Epithelial cell of proximal tubule (primary cell): ENCODE measurements around the gene GNPNAT1. TPM values are rescaled to one million over a fixed set of nuclear protein-coding genes. Genes with fewer than 3 reads are reported as not detected.

Experiments used
- DNase-seq: peaks from one replicate; pipeline ENCODE4 v3.0.0-alpha.2; 2011; ENCODE audit warnings: low read depth
- H3K4me3 ChIP-seq: 2 replicates; pipeline ENCODE4 v1.5.1; 2011; ENCODE audit warnings: low read depth, mild to moderate bottlenecking, low read length
- total RNA-seq: library from RNA; depleted of rRNA; stranded (reverse); fragments of >200 nt; gene quantifications from 2 replicates; pipeline ENCODE4 v1.2.3, GENCODE V29; 2015
- TF ChIP-seq, protein P1 (sequence below): conservative IDR thresholded peaks from 2 replicates; pipeline ENCODE4 v1.5.1; 2012; ENCODE audit warnings: low read depth, mild to moderate bottlenecking, low read length

Gene GNPNAT1
- total RNA-seq, 1 donor from 2014 or later, result 40.9 TPM

DNA sequence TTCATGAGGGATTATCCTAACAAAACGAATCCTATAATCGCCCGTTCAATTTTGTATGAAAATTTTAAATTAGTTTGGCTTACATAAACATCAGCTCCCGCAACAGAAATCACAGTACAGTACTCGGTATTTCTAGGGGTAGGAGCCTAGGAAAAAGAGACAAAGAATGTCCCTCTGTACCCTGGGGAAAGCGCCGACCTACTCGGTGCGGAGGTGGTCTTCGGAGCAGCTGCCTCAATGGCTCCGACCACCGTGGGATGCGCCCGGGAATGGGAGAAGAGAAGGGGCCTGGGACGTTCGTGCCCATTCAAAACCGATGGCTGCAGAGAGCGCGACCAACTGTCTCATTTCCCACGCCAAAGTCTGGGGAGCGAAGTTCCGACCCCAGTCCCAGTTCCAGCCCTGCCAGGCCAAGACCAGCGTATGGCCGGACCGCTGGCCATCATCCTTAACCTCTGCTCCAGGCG lies 618 bp downstream of the GNPNAT1 start:
- TF ChIP-seq, protein P1, sequence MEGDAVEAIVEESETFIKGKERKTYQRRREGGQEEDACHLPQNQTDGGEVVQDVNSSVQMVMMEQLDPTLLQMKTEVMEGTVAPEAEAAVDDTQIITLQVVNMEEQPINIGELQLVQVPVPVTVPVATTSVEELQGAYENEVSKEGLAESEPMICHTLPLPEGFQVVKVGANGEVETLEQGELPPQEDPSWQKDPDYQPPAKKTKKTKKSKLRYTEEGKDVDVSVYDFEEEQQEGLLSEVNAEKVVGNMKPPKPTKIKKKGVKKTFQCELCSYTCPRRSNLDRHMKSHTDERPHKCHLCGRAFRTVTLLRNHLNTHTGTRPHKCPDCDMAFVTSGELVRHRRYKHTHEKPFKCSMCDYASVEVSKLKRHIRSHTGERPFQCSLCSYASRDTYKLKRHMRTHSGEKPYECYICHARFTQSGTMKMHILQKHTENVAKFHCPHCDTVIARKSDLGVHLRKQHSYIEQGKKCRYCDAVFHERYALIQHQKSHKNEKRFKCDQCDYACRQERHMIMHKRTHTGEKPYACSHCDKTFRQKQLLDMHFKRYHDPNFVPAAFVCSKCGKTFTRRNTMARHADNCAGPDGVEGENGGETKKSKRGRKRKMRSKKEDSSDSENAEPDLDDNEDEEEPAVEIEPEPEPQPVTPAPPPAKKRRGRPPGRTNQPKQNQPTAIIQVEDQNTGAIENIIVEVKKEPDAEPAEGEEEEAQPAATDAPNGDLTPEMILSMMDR, result no peak
- H3K4me3 ChIP-seq, result peak overlapping the region; percentile 71
- no peak for DNase-seq

DNA sequence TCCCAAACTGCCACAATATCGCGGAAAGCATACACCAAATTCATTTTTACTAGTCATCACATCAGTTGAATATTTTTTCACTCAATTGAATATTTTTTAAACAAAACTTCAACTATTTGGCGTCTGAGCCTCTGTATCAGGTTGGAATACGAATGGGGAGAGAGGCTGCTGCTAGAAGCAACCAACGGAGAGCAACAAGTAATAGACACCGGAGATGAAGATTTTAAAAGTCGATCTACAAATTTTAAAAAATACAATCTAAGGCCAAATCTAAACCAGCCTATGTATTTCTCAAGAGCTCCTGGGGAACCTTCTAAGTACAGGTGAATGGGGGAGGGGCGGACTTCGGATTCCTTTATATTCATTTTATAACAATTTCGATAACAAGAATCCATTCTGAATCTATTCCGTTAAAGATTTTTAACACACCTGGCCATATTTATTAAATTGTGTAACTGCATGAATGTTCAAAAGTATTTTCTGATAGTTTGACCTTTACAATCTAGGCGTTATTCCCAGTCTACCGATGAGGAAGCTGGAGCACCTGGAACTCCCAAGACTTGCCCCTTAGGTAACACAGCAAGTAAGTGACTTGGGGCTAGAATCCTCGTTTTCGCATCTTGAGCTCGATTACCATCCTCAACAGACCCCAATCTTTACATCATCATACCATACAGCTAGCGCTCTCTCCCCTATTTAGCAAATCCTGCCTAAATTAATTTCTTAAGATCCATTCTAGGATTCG lies 1.2 kb downstream of the GNPNAT1 start:
- H3K4me3 ChIP-seq, result peak overlapping the region; percentile 71
- TF ChIP-seq, protein P1, result no peak
- no peak for DNase-seq

DNA sequence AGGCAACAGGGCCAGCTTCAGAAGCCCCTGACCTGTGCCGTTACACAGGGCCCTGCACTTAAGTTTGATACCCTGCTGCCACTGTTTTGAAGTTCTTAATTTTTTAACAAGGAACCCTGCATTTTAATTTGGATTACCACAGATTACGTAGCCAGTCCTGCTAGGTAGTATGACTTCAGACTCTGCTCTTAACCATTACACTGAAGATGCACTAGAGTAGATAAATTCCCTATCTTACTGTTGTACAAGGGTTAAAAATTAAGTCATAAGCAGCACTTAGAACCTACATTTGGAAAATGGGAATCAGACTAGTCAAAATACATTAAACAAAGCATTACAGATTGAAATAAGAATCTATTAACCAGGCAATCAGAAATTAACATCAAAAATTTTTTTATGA lies 2.3 kb downstream of the GNPNAT1 start:
- TF ChIP-seq, protein P1, result no peak
- DNase-seq, result no peak
- H3K4me3 ChIP-seq, result no peak overlapping the region

DNA sequence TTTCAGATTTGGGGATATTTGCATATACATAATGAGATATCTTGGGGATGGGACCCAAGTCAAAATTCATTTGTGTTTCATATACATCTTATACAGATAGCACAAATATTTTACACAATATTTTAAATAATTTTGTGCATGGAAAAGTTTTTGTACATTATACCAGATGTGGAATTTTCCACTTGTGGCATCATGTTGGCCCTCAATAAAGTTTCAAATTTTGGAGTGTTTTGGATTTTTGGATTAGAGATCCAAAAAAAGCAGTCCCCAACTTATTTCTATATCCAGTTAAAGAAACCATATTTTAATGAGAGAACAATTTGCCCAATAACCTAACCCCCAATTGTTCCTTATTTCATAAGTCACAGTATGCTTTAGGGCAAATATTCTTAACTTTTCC lies 4.5 kb downstream of the GNPNAT1 start:
- TF ChIP-seq, protein P1, result no peak
- no peak overlapping the region for H3K4me3 ChIP-seq
- no peak for DNase-seq

DNA sequence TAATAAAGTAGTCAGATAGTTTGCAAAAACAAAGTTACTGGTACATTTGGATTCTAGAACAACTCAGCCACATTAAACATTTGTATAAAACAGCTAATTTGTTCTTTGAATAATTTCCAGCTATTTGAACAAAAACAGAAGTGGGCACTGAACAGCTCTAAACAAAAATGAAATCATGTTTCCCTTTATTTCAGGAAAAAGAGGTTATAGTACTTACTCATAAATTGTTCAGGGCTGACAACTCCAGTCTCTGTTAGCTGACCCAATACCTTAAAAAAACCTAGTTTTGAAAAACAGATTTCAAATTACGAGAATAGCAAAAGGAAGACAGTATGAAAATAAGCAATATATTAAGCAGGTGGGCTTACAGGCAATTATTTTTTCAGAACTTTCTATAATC lies 8.2 kb downstream of the GNPNAT1 start:
- no peak for DNase-seq
- no peak overlapping the region for H3K4me3 ChIP-seq
- TF ChIP-seq, protein P1, result no peak

DNA sequence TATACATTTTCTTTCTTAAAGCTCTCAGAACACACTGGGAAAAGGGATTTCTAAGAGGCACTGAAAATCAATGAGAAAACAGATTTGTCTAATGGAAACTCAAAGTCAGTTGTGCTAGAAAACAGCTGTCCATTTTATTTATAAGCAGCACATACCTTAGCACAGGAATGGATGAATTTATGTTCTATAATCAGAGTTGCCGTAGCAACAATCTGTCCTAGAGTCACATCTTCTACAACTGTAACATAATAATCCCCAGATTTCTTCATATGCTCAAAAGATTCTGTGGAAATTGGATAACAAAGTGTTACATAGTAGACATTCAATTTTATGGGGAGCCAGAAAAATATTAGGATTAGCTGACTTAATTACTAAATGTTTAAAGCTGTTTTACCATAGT lies 9.8 kb downstream of the GNPNAT1 start:
- H3K4me3 ChIP-seq, result no peak overlapping the region
- TF ChIP-seq, protein P1, result no peak
- DNase-seq, result no peak

DNA sequence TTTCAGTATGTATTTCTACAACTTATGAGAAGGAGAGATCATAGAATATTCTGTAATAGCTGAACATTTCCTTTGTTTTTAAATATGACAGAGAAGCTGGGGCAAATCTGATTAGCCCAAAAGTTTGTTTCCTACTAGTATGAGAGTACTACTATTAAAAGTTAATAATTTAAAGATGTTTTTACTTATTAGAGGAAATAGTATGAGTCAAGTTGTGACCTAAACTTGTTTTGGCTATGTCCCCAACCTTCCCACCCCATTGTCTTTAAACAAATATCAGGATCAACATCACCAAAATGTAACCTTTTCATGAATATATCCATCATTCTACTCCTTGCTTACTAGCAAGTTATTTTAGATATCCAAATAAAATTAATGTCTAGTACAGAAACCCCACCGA lies 10.5 kb downstream of the GNPNAT1 start:
- DNase-seq, result no peak
- TF ChIP-seq, protein P1, result no peak
- H3K4me3 ChIP-seq, result no peak overlapping the region
